ENCODE measurements around the gene SLC6A20.

SLC6A20 gene

DNA sequence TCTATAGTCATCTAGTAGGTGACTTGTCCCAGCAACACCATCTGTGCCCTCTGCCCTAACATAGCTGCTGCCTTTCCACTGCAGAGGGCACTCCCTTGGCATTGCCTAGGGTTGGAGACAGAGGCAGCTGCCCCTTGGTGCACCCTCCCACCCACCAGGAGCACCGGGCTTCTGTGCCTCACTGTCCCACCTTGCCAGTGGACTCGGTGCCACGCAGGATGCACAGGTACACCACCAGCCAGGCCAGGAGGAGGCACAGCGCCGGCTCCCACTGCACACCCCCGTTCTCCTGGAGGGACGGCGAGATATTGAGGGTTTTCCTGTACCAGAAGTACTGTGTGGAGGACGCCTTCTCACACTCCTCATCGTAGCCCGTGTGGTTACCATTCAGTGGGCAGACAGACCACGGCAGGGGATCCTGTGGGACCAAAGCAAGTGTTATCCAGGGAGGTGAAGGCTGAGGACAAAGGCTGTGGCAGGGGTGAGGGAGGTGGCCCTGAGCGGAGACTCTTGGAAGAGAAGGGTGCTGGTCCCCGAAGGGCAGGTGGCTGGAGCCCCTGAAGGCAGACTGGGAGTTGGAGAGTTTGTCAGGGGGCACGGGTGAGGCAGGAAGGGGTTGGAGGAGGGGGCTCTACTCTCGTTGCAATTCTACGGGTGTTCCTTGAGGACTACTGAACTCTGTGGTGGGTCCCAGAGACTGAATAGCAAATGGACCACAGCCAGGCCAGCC, 20.6 kb downstream of the SLC6A20 start:
- TF ChIP-seq, protein P1, sequence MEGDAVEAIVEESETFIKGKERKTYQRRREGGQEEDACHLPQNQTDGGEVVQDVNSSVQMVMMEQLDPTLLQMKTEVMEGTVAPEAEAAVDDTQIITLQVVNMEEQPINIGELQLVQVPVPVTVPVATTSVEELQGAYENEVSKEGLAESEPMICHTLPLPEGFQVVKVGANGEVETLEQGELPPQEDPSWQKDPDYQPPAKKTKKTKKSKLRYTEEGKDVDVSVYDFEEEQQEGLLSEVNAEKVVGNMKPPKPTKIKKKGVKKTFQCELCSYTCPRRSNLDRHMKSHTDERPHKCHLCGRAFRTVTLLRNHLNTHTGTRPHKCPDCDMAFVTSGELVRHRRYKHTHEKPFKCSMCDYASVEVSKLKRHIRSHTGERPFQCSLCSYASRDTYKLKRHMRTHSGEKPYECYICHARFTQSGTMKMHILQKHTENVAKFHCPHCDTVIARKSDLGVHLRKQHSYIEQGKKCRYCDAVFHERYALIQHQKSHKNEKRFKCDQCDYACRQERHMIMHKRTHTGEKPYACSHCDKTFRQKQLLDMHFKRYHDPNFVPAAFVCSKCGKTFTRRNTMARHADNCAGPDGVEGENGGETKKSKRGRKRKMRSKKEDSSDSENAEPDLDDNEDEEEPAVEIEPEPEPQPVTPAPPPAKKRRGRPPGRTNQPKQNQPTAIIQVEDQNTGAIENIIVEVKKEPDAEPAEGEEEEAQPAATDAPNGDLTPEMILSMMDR (conservative IDR thresholded peaks at IDR 0.05; ENCODE audit: low read length) = no peak
- no peak for DNase-seq (ENCODE audit: low read depth)
- no peak overlapping the region for H3K4me3 ChIP-seq (ENCODE audit: low read length)

DNA sequence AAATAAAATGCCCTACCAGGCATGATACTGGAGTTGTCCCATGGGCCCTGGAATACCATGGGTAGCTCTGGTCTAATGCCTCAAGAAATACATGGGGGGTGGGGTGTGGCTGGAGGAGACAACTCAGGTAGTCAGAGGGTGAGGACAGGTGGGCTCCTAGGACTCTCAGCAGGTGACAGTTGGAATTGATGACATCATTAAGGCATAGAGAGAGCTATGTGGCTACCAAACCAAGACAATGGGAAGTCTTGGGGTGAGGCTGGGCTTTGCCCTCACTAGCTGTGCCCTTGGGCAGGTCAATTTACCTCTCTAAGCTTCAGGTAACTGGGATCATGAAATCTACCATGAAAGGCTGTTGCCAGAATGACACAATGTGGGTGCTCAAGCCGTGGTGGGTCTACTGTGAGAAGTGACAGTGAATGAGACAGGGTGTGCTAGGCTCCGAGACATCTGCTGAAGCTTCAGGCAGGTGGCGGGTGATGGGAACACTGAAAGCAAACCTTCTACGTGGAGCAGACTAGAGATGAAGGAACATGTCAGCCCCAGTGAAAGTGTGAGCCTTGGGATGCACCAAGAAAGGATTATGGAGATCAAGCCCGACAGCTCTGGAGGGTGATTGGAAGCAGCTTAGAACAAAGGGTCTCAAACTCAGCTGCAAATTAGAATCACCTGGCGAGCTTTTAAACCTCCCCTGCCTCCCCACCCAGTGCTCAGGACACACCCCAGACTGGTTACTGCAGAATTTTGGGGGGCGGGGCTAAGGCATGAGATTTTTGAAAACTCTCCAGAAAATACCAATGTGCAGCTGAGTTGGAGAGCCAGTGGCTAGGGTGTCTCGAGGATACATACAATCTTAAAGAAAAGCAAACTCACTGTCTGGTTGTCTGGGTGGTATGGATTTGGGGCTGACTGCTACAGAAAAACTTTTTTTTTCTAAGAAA, 21.5 kb downstream of the SLC6A20 start:
- H3K4me3 ChIP-seq (ENCODE audit: low read length) = no peak overlapping the region
- no peak for DNase-seq (ENCODE audit: low read depth)
- TF ChIP-seq, protein P1 (conservative IDR thresholded peaks at IDR 0.05; ENCODE audit: low read length) = no peak

DNA sequence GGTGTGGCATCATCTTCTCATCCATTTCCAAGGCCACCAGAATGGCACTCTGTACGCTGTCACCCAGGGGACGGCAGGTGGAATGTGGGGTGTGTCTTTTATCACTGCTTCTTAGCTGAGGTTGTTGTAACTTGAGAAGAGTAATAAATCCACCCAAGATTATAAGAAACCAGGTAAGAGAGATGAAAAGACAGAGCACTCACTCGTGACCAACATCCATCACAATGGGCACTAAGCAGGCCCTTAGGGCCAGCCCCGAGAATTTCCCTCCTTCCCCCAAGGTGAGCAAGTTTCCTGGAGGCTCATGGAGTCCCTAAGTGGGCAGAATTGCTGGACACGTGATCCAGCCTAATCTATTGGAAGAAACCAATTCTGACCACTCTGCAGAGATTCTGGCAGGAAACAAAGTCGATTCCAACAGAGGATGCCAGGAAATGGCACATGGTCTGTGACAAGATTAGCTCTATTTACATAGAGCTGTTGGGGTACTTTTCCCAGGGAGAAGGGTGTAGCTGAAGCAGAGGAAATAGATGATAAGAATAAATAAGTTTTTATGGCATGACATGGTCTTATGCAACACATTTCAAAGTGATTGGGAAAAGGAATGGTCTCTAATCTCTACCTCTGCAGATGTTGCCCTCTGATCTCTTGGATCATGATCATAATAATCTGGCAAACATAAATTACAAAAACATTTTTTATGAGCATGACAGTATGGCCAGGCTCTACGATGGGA, 22.5 kb downstream of the SLC6A20 start:
- no peak for DNase-seq (ENCODE audit: low read depth)
- H3K4me3 ChIP-seq (ENCODE audit: low read length) = no peak overlapping the region
- TF ChIP-seq, protein P1 (conservative IDR thresholded peaks at IDR 0.05; ENCODE audit: low read length) = no peak

DNA sequence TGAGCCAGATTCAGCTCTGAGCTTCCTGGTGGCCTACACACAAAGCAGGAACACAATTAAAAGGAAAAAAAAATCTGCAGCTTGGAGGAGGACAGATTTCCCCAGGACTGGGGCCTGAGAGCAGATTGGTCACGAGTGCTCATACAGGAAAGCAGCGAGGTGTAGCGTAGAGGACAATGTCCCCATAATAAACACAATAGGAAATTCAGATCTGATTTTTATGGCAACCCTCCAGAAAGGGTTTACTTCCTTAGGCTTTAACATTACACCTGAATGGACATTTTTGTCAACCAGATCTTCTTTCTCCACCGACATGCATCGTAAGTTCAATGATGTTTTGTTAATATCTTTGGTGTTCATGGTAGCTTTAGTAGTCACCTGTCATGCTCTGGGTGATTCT, 23.3 kb downstream of the SLC6A20 start:
- TF ChIP-seq, protein P1 (conservative IDR thresholded peaks at IDR 0.05; ENCODE audit: low read length) = no peak
- no peak overlapping the region for H3K4me3 ChIP-seq (ENCODE audit: low read length)

DNA sequence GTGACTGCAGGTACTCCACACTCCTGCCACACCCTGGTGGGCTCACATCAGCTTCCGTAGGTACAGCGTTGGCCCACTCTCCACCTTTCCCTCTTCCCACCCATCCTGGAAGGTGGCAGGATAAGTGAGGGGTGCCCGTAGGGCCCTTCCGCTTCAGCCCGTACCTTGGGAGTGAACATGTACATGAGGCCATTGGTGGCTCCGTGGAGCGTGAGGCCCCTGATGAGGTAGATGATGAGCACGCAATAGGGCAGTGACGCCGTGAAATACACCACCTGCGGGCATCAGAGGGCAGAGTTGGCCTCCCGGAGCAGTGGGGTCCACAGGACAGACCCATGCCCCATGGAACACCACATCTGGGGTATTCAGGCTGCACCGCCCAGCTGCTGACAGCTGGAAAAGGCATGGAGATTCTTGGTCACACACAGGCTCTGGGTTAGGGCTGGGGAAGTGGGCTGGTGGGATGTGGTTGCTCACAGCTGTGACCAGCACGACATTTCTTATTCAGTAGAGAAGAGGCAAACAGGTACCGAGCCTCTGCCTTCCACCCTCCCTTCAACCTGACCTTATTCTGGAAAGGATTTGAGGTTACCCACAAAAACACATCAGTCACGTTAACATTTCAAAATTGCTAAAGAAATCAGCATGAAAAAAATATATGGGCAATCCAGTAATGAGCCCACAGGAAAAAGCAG, 23.8 kb downstream of the SLC6A20 start:
- TF ChIP-seq, protein P1 (conservative IDR thresholded peaks at IDR 0.05; ENCODE audit: low read length) = no peak
- no peak overlapping the region for H3K4me3 ChIP-seq (ENCODE audit: low read length)
- DNase-seq (ENCODE audit: low read depth) = no peak

More for the DNA sequence above, 23.3 kb downstream of the SLC6A20 start:
- DNase-seq (ENCODE audit: low read depth) = no peak

DNA sequence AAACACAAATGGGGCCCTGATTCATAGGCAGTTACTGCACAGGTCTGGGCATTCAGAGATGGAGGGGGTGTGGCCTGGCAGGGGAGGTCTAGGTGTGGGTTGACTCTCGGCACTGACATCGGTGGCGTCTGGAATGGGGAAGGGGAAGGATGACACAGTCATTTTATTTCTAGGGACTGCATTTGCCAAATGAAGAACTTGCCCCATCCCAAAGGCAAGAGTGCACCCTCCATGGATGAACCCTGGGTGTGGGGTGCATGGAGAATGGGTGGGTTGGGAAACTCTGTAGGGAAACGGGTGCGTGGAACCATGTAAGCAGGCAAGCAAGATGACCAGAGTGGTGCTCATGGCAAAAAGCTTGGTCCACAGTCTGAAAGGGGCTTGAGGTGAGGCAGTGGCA, 24.5 kb downstream of the SLC6A20 start:
- H3K4me3 ChIP-seq (ENCODE audit: low read length) = no peak overlapping the region
- no peak for DNase-seq (ENCODE audit: low read depth)
- TF ChIP-seq, protein P1 (conservative IDR thresholded peaks at IDR 0.05; ENCODE audit: low read length) = no peak
